GM18505 (cell line): ENCODE measurements around the gene FNDC3A.

Experiments used
- ATAC-seq: cut with Tn5 transposase; IDR thresholded peaks from one replicate; pipeline ENCODE4 v1.9.1; 2021; ENCODE audit not compliant: unreplicated experiment
- POLR2A ChIP-seq: IDR thresholded peaks from 4 replicates; pipeline ENCODE4 v1.6.1; 2011; ENCODE audit warnings: borderline replicate concordance; ENCODE audit not compliant: insufficient read depth, insufficient read length; ENCODE audit errors: extremely low read depth

FNDC3A gene

GRCh38 chr13:48954081-48954480 lies 21.6 kb upstream of the FNDC3A start:
- TF ChIP-seq POLR2A = no peak
- ATAC-seq = no peak

- TF ChIP-seq POLR2A = no peak
- no peak for ATAC-seq
Measured at GRCh38 chr13:48955536-48955935, 20.2 kb upstream of the FNDC3A start.

- no peak for TF ChIP-seq POLR2A
- ATAC-seq = no peak
Measured at GRCh38 chr13:48961379-48961778, 14.3 kb upstream of the FNDC3A start.

GRCh38 chr13:48962281-48962680 lies 13.4 kb upstream of the FNDC3A start:
- ATAC-seq = no peak
- no peak for TF ChIP-seq POLR2A

GRCh38 chr13:48965736-48966135 lies 10.0 kb upstream of the FNDC3A start:
- no peak for TF ChIP-seq POLR2A
- no peak for ATAC-seq

- TF ChIP-seq POLR2A = no peak
- no peak for ATAC-seq
Measured at GRCh38 chr13:48969685-48970084, 6.0 kb upstream of the FNDC3A start.

GRCh38 chr13:48973845-48974431 lies 1.8 kb upstream of the FNDC3A start:
- TF ChIP-seq POLR2A = no peak
- no peak for ATAC-seq

- TF ChIP-seq POLR2A = no peak
- peak; percentile 8 for ATAC-seq
Measured at GRCh38 chr13:48975101-48975855, 434 bp upstream of the FNDC3A start.

- no peak for ATAC-seq
- TF ChIP-seq POLR2A = peak; percentile 79
Measured at GRCh38 chr13:48976576-48977285, 1.0 kb downstream of the FNDC3A start.

GRCh38 chr13:48977286-48977625 lies 1.5 kb downstream of the FNDC3A start:
- no peak for ATAC-seq
- no peak for TF ChIP-seq POLR2A

- TF ChIP-seq POLR2A = no peak
- no peak for ATAC-seq
Measured at GRCh38 chr13:48977973-48978372, 2.3 kb downstream of the FNDC3A start.

- ATAC-seq = no peak
- TF ChIP-seq POLR2A = no peak
Measured at GRCh38 chr13:48978942-48979601, 3.4 kb downstream of the FNDC3A start.

GRCh38 chr13:48979892-48980291 lies 4.2 kb downstream of the FNDC3A start:
- peak; percentile 13 for TF ChIP-seq POLR2A
- peak; percentile 34 for ATAC-seq
